Liver (tissue), 9 donors: ENCODE data around the gene ITGB7. TPM values are rescaled to one million over a fixed set of nuclear protein-coding genes. Genes with fewer than 3 reads are reported as not detected.
"Not testable (repeated sequence)": the region's sequence is repeated elsewhere in the genome, so short reads cannot be mapped to it uniquely, and the experiment has no call there.

Source experiments
- DNase-seq: peaks from one replicate; pipeline ENCODE4 v3.0.0-alpha.2; 2017; ENCODE audit warnings: low spot score
- H3K27ac ChIP-seq, 2 donors: one replicate each; pipeline ENCODE4 v1.7.0; 2013; ENCODE audit warnings: inconsistent platforms in 2 of 2, low read length in 2 of 2, control low read depth in 1 of 2, low read depth in 1 of 2, mild to moderate bottlenecking in 1 of 2
- H3K27me3 ChIP-seq, 4 donors: one replicate each; pipeline versions ENCODE4 v1.6.1 to v1.7.0; 2013; ENCODE audit warnings: low read length in 3 of 4, inconsistent platforms in 1 of 4, mild to moderate bottlenecking in 1 of 4, moderate library complexity in 1 of 4; ENCODE audit not compliant: control insufficient read depth in 4 of 4, insufficient read depth in 4 of 4
- H3K36me3 ChIP-seq, 4 donors: one replicate each; pipeline versions ENCODE4 v1.6.1 to v1.7.0; 2013; ENCODE audit warnings: low read length in 3 of 4, mild to moderate bottlenecking in 3 of 4, low read depth in 1 of 4, moderate library complexity in 1 of 4; ENCODE audit not compliant: control insufficient read depth in 4 of 4, insufficient read depth in 3 of 4
- H3K4me1 ChIP-seq, 4 donors: one replicate each; pipeline versions ENCODE4 v1.6.1 to v1.7.0; 2013; ENCODE audit warnings: low read length in 3 of 4, mild to moderate bottlenecking in 3 of 4, moderate library complexity in 1 of 4; ENCODE audit not compliant: control insufficient read depth in 4 of 4, insufficient read depth in 4 of 4
- H3K4me3 ChIP-seq, 3 donors: one replicate each; pipeline versions ENCODE4 v1.6.1 to v1.7.0; 2013; ENCODE audit warnings: low read length in 3 of 3, control low read depth in 1 of 3, low read depth in 1 of 3, mild to moderate bottlenecking in 1 of 3
- H3K9ac ChIP-seq, 2 donors: one replicate each; pipeline ENCODE4 v1.7.0; 2013; ENCODE audit warnings: low read length in 2 of 2, mild to moderate bottlenecking in 2 of 2, moderate library complexity in 2 of 2, control low read depth in 1 of 2, low read depth in 1 of 2
- H3K9me3 ChIP-seq, 4 donors: one replicate each; pipeline versions ENCODE4 v1.6.1 to v1.7.0; 2013; ENCODE audit warnings: low read length in 3 of 4; ENCODE audit not compliant: control insufficient read depth in 4 of 4
- CTCF ChIP-seq: fragments of 150-350 bp; IDR thresholded peaks from 2 replicates; pipeline ENCODE4 v1.5.1; 2017; ENCODE audit warnings: improper control_type of control experiment, low read depth, low read length; ENCODE audit not compliant: missing input control
- EGR1 ChIP-seq, 2 donors: IDR thresholded peaks; 2 replicates each; pipeline ENCODE4 v1.6.1; 2016 to 2018; ENCODE audit warnings: antibody characterized with exemption in 2 of 2, low read depth in 2 of 2
- FOXA1 ChIP-seq: IDR thresholded peaks from 2 replicates; pipeline ENCODE4 v1.6.1; 2016; ENCODE audit warnings: antibody characterized with exemption
- FOXA2 ChIP-seq: IDR thresholded peaks from 2 replicates; pipeline ENCODE4 v1.6.1; 2016; ENCODE audit warnings: antibody characterized with exemption
- GABPA ChIP-seq, 2 donors: IDR thresholded peaks in 1 of 2; conservative IDR thresholded peaks in 1 of 2; 2 replicates each; pipeline ENCODE4 v1.6.1; 2016; ENCODE audit warnings: antibody characterized with exemption in 2 of 2, mild to moderate bottlenecking in 1 of 2, moderate library complexity in 1 of 2
- HNF4A ChIP-seq, 2 donors: conservative IDR thresholded peaks; 2 replicates each; pipeline ENCODE4 v1.6.1; 2016; ENCODE audit warnings: antibody characterized with exemption in 2 of 2, mild to moderate bottlenecking in 2 of 2
- HNF4G ChIP-seq: IDR thresholded peaks from 2 replicates; pipeline ENCODE4 v1.6.1; 2016; ENCODE audit warnings: antibody characterized with exemption
- JUND ChIP-seq, 2 donors: IDR thresholded peaks; 2 replicates each; pipeline ENCODE4 v1.6.1; 2016; ENCODE audit warnings: antibody characterized with exemption in 2 of 2
- MAX ChIP-seq: IDR thresholded peaks from 2 replicates; pipeline ENCODE4 v1.6.1; 2016; ENCODE audit warnings: antibody characterized with exemption
- NR2F2 ChIP-seq: IDR thresholded peaks from 2 replicates; pipeline ENCODE4 v1.6.1; 2016; ENCODE audit warnings: antibody characterized with exemption
- RAD21 ChIP-seq, 2 donors: IDR thresholded peaks; 2 replicates each; pipeline ENCODE4 v1.6.1; 2016; ENCODE audit warnings: antibody characterized with exemption in 2 of 2, mild to moderate bottlenecking in 2 of 2
- REST ChIP-seq: IDR thresholded peaks from 2 replicates; pipeline ENCODE4 v1.6.1; 2016; ENCODE audit warnings: antibody characterized with exemption, mild to moderate bottlenecking
- RXRA ChIP-seq, 2 donors: IDR thresholded peaks; 2 replicates each; pipeline ENCODE4 v1.6.1; 2017 to 2018; ENCODE audit warnings: antibody characterized with exemption in 2 of 2, mild to moderate bottlenecking in 1 of 2
- SP1 ChIP-seq: IDR thresholded peaks from 2 replicates; pipeline ENCODE4 v1.6.1; 2018; ENCODE audit warnings: antibody characterized with exemption, mild to moderate bottlenecking
- TAF1 ChIP-seq: conservative IDR thresholded peaks from 2 replicates; pipeline ENCODE4 v1.6.1; 2016; ENCODE audit warnings: antibody characterized with exemption, mild to moderate bottlenecking
- YY1 ChIP-seq: IDR thresholded peaks from 2 replicates; pipeline ENCODE4 v1.6.1; 2016; ENCODE audit warnings: antibody characterized with exemption, mild to moderate bottlenecking
- WGBS: extraction: QIAGEN DNeasy Blood & Tissue Kit; methylation state at CpG from one replicate; pipeline ENCODE4 v1.1.7; 2013; 5-methylcytosine and 5-hydroxymethylcytosine counted together
- polyA plus RNA-seq, 2 donors: library from polyadenylated mRNA; stranded (reverse) in 1 of 2; unstranded in 1 of 2; fragments of 200-250 nt in 1 of 2; fragments of >200 nt in 1 of 2; fragmentation: Nextera tagmentation in 1 of 2; extraction: Ambion mirVana in 1 of 2; gene quantifications; one replicate each; pipeline versions ENCODE4 v1.2.1 to v1.2.3, GENCODE V29; 2013 to 2015
- total RNA-seq, 2 donors: library from RNA; depleted of rRNA; stranded (reverse); fragments of >200 nt; gene quantifications; one replicate each; pipeline ENCODE4 v1.2.3, GENCODE V29; 2014
- TF ChIP-seq, protein P1 (sequence below): IDR thresholded peaks from 2 replicates; pipeline ENCODE4 v1.6.1; 2016; ENCODE audit warnings: antibody characterized with exemption
- TF ChIP-seq, protein P2 (sequence below): IDR thresholded peaks from 2 replicates; pipeline ENCODE4 v1.6.1; 2016; ENCODE audit warnings: antibody characterized with exemption
- donor health status: healthy.
- donor health status: healthy.
- donor health status: healthy.
- donor health status: healthy.
- donor health status: healthy.

The ITGB7 gene
- total and polyA plus RNA-seq, 4 donors: 1.7 to 2.4 (median 2.1) TPM

GRCh38 chr12:53204351-53204750 lies 2.7 kb downstream of the ITGB7 start:
- DNase-seq: no peak
- Histone ChIP-seq H3K27ac (no peak overlapping the region), H3K4me3 (no peak overlapping the region), H3K9me3 (no peaks in the 10 kb centered on the region), H3K4me1 (peaks cover 0 to 2% (median 0%) of the 10 kb centered on the region in 4 donors), H3K27me3 (no peaks in the 10 kb centered on the region), H3K36me3 (no peaks in the 10 kb centered on the region), H3K9ac (no peak overlapping the region)
- WGBS: 85% methylated on average over 1 of the region's 1 CpG
- TF ChIP-seq GABPA (IDR thresholded peaks at IDR 0.05 in 1 of 2, conservative IDR thresholded peaks at IDR 0.05 in 1 of 2): no peak
- no peak for TF ChIP-seq FOXA2
- no peak for TF ChIP-seq FOXA1
- no peak for TF ChIP-seq TAF1
- no peak for TF ChIP-seq EGR1 (IDR thresholded peaks at IDR 0.05; ENCODE audit: low read depth in 2 of 2)
- TF ChIP-seq SP1: no peak
- no peak for TF ChIP-seq MAX
- no peak for TF ChIP-seq JUND (IDR thresholded peaks at IDR 0.05)
- TF ChIP-seq RXRA (IDR thresholded peaks at IDR 0.05): no peak
- no peak for TF ChIP-seq CTCF
- TF ChIP-seq, protein P1, sequence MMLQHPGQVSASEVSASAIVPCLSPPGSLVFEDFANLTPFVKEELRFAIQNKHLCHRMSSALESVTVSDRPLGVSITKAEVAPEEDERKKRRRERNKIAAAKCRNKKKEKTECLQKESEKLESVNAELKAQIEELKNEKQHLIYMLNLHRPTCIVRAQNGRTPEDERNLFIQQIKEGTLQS: no peak
- TF ChIP-seq HNF4G: no peak
- TF ChIP-seq HNF4A (conservative IDR thresholded peaks at IDR 0.05): no peak
- TF ChIP-seq REST: no peak
- TF ChIP-seq, protein P2, sequence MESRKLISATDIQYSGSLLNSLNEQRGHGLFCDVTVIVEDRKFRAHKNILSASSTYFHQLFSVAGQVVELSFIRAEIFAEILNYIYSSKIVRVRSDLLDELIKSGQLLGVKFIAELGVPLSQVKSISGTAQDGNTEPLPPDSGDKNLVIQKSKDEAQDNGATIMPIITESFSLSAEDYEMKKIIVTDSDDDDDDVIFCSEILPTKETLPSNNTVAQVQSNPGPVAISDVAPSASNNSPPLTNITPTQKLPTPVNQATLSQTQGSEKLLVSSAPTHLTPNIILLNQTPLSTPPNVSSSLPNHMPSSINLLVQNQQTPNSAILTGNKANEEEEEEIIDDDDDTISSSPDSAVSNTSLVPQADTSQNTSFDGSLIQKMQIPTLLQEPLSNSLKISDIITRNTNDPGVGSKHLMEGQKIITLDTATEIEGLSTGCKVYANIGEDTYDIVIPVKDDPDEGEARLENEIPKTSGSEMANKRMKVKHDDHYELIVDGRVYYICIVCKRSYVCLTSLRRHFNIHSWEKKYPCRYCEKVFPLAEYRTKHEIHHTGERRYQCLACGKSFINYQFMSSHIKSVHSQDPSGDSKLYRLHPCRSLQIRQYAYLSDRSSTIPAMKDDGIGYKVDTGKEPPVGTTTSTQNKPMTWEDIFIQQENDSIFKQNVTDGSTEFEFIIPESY: no peak
- TF ChIP-seq YY1: no peak
- no peak for TF ChIP-seq NR2F2
- TF ChIP-seq RAD21 (IDR thresholded peaks at IDR 0.05): no peak

DNA sequence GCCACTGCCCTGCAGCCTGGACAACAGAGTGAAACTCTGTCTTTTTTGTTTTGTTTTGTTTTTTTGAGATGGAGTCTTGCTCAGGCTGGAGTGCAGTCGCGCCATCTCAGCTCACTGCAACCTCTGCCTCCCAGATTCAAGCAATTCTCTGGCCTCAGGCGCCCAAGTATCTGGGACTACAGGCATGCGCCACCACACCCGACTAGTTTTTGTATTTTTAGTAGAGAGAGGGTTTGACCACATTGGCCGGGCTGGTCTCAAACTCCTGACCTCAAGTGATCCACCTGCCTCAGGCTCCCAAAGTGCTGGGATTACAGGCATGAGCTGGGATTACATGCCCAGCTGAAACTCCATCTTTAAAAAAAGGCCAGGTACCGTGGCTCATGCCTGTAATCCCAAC lies 4.7 kb downstream of the ITGB7 start:
- H3K9me3 ChIP-seq, DNase-seq, H3K27me3 ChIP-seq, H3K27ac ChIP-seq, H3K36me3 ChIP-seq, H3K4me1 ChIP-seq, H3K4me3 ChIP-seq, H3K9ac ChIP-seq: not testable (repeated sequence)
- WGBS: 91% methylated on average over 7 of the region's 7 CpGs
